Suprapubic skin (tissue), 4 donors: ENCODE measurements around the gene SYNGR2.

Source experiments
- CTCF ChIP-seq, 2 donors: fragments of 200-600 bp in 1 of 2; fragments of 450-650 bp in 1 of 2; sonication (generic) in 1 of 2; IDR thresholded peaks; one replicate each; pipeline ENCODE4 v1.5.1; 2016 to 2019; ENCODE audit warnings: antibody characterized with exemption in 2 of 2, mild to moderate bottlenecking in 1 of 2, moderate library complexity in 1 of 2
- EP300 ChIP-seq: sonication (generic); formaldehyde crosslinking; IDR thresholded peaks from one replicate; pipeline ENCODE4 v1.6.1; 2017; ENCODE audit warnings: antibody characterized with exemption
- POLR2A ChIP-seq, 2 donors: fragments of 450-650 bp; IDR thresholded peaks; one replicate each; pipeline ENCODE4 v1.6.1; 2017; ENCODE audit warnings: antibody characterized with exemption in 2 of 2, mild to moderate bottlenecking in 2 of 2, moderate library complexity in 2 of 2
- POLR2AphosphoS5 ChIP-seq, 3 donors: sonication (generic); formaldehyde crosslinking; IDR thresholded peaks; one replicate each; pipeline ENCODE4 v1.6.1; 2017; ENCODE audit warnings: antibody characterized with exemption in 3 of 3

- TF ChIP-seq CTCF (IDR thresholded peaks at IDR 0.05) = no peak
- TF ChIP-seq POLR2A (IDR thresholded peaks at IDR 0.05) = no peak
- no peak for TF ChIP-seq EP300
- no peak for TF ChIP-seq POLR2AphosphoS5 (IDR thresholded peaks at IDR 0.05)
Measured at GRCh38 chr17:78210111-78210510, 41.7 kb downstream of the SYNGR2 start.
